Esophagus muscularis mucosa (tissue), 4 donors: ENCODE measurements around the gene ZNF219. TPM values are rescaled to one million over a fixed set of nuclear protein-coding genes. Genes with fewer than 3 reads are reported as not detected.

ENCODE experiments used
- DNase-seq: peaks from one replicate; pipeline ENCODE4 v3.0.0-alpha.2; 2017; ENCODE audit errors: extremely low spot score
- H3K27ac ChIP-seq, 4 donors: fragments of 200-600 bp; sonication (generic); replicated peaks in 1 of 4; 1 replicate in 3 of 4; 2 replicates in 1 of 4; pipeline ENCODE4 v1.5.1; 2016 to 2019; ENCODE audit warnings: mild to moderate bottlenecking in 1 of 4
- H3K27me3 ChIP-seq, 4 donors: fragments of 200-600 bp; sonication (generic); one replicate each; pipeline versions ENCODE4 v1.5.1 to v1.6.0; 2016 to 2019
- H3K36me3 ChIP-seq, 4 donors: fragments of 200-600 bp; sonication (generic); one replicate each; pipeline ENCODE4 v1.5.1; 2016 to 2019
- H3K4me1 ChIP-seq, 4 donors: fragments of 200-600 bp; sonication (generic); one replicate each; pipeline ENCODE4 v1.5.1; 2016 to 2019
- H3K4me3 ChIP-seq, 4 donors: fragments of 200-600 bp; sonication (generic); 1 replicate in 2 of 4; 2 replicates in 2 of 4; pipeline ENCODE4 v1.5.1; 2016 to 2019; ENCODE audit warnings: mild to moderate bottlenecking in 4 of 4, moderate library complexity in 1 of 4
- H3K9me3 ChIP-seq, 4 donors: fragments of 200-600 bp; sonication (generic); 1 replicate in 3 of 4; 2 replicates in 1 of 4; pipeline ENCODE4 v1.5.1; 2016 to 2019
- EP300 ChIP-seq: sonication (generic); formaldehyde crosslinking; IDR thresholded peaks from one replicate; pipeline ENCODE4 v1.6.1; 2017; ENCODE audit warnings: antibody characterized with exemption
- POLR2A ChIP-seq: fragments of 450-650 bp; IDR thresholded peaks from one replicate; pipeline ENCODE4 v1.6.1; 2017; ENCODE audit warnings: antibody characterized with exemption, moderate library complexity, mild to moderate bottlenecking, low read depth
- POLR2AphosphoS5 ChIP-seq, 2 donors: sonication (generic); formaldehyde crosslinking; IDR thresholded peaks; one replicate each; pipeline ENCODE4 v1.6.1; 2017; ENCODE audit warnings: antibody characterized with exemption in 2 of 2
- WGBS: methylation state at CpG from one replicate; pipeline ENCODE4 v1.1.5; 2018; 5-methylcytosine and 5-hydroxymethylcytosine counted together
- intact Hi-C: fragments of 100-400 bp; cut with DNase I; formaldehyde crosslinking; loops from one replicate; pipeline ENCODE4 v1.15.1; 2023
- total RNA-seq, 4 donors: library from RNA; depleted of rRNA; stranded (reverse); fragments of >200 nt; gene quantifications; one replicate each; pipeline versions ENCODE4 v1.1.0 to v1.2.1, GENCODE V29; 2016
- TF ChIP-seq, protein P1 (sequence below), 3 experiments: fragments of 200-600 bp in 2 of 3; fragments of 450-650 bp in 1 of 3; sonication (generic) in 2 of 3; IDR thresholded peaks; one replicate each; pipeline ENCODE4 v1.5.1; 2017 to 2019; ENCODE audit warnings: antibody characterized with exemption in 3 of 3, mild to moderate bottlenecking in 2 of 3, moderate library complexity in 1 of 3

Gene ZNF219
- total RNA-seq, 4 donors from 2014 or later: 64.4 to 116 (median 94.3) TPM

- no peak for DNase-seq
- Histone ChIP-seq H3K27ac (peak overlapping the region; percentile 97 to 98 (median 97)), H3K4me1 (peaks cover 27 to 72% (median 64%) of the 10 kb centered on the region in 4 donors), H3K9me3 (no peaks in the 10 kb centered on the region), H3K4me3 (peak overlapping the region; percentile 76 to 89 (median 82)), H3K27me3 (no peaks in the 10 kb centered on the region), H3K36me3 (peaks cover 6 to 13% (median 12%) of the 10 kb centered on the region in 4 donors)
- WGBS: 62% methylated on average over 10 of the region's 10 CpGs
- TF ChIP-seq, protein P1, sequence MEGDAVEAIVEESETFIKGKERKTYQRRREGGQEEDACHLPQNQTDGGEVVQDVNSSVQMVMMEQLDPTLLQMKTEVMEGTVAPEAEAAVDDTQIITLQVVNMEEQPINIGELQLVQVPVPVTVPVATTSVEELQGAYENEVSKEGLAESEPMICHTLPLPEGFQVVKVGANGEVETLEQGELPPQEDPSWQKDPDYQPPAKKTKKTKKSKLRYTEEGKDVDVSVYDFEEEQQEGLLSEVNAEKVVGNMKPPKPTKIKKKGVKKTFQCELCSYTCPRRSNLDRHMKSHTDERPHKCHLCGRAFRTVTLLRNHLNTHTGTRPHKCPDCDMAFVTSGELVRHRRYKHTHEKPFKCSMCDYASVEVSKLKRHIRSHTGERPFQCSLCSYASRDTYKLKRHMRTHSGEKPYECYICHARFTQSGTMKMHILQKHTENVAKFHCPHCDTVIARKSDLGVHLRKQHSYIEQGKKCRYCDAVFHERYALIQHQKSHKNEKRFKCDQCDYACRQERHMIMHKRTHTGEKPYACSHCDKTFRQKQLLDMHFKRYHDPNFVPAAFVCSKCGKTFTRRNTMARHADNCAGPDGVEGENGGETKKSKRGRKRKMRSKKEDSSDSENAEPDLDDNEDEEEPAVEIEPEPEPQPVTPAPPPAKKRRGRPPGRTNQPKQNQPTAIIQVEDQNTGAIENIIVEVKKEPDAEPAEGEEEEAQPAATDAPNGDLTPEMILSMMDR (IDR thresholded peaks at IDR 0.05): no peak
- no peak for TF ChIP-seq POLR2A
- no peak for TF ChIP-seq POLR2AphosphoS5 (IDR thresholded peaks at IDR 0.05)
- TF ChIP-seq EP300: no peak
- intact Hi-C loops: loop anchor here (10.0 kb wide), 1 partner anchor 168 kb away; the partner anchor contains the start of gene HNRNPC
Measured at GRCh38 chr14:21096978-21097635, 1.3 kb downstream of the ZNF219 start.

DNA sequence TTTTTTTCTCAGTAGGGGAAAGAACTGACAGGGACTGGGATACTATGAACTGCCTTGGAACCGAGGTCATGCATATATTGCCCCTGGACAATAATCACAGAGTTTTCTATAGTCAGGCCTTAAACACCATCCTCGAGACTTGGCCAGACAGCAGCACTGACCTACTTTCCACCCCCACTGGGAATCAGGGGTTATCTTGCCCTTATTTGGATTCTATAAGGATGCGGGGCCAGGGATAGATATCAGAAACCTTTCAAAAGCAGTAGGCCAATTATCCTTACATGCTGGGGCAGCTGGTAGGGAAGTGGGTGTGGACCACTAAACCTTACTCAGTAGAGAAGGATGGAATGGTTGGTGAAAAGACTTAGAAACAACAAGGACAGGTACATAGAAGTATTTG lies 2.0 kb downstream of the ZNF219 start:
- Histone ChIP-seq H3K9me3 (no peaks in the 10 kb centered on the region), H3K36me3 (peaks cover 12 to 20% (median 19%) of the 10 kb centered on the region in 4 donors), H3K27me3 (no peaks in the 10 kb centered on the region), H3K27ac (peak overlapping the region; percentile 97 to 98 (median 97)), H3K4me1 (peaks cover 27 to 79% (median 68%) of the 10 kb centered on the region in 4 donors), H3K4me3 (no peak overlapping the region)
- no peak for DNase-seq
- intact Hi-C loops: loop anchor here (10.0 kb wide), 1 partner anchor 168 kb away; the partner anchor contains the start of gene HNRNPC
- TF ChIP-seq POLR2AphosphoS5 (IDR thresholded peaks at IDR 0.05) (no peak), EP300 (no peak), POLR2A (no peak)
- TF ChIP-seq, protein P1 (IDR thresholded peaks at IDR 0.05): no peak
- 60% methylated on average over 3 of the region's 3 CpGs for WGBS

DNA sequence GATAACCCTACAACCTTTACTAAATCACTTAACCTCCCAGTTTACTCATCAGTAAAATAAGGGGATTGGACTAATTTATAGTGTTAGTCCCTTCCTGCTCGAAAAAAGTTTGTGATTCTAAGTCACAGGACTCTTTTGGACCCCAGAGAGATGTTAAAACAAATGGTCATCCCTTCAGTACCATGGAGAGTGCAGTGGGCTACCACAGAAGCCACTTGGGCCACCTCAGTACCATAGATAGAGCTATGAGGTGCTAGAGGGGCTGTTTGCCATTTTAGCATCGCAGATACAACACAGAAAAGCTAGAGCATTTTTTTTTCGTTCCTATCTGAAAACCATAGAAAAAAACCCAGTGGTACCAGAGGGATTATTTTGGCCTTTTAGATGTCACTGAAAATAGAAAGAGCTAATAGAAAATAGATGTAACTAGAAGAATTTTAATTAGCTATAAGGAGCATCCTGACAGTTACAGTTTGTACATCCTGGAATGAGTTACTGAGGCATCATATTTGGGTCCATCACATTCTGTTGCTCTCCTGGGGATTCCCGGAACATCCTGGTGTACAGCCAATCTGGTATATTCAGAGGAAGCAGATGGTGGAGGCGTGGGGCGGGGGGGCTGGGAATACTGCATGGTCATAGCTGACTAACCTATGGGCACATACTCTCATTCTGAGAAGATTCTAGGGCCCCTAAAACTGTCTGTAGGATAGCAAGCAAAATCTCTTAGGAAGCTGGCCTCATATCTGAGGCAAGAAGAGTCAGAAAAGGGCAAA lies 2.8 kb downstream of the ZNF219 start:
- WGBS: 44% methylated on average over 6 of the region's 6 CpGs
- Histone ChIP-seq H3K4me1 (peaks cover 27 to 79% (median 69%) of the 10 kb centered on the region in 4 donors), H3K27me3 (no peaks in the 10 kb centered on the region), H3K4me3 (no peak overlapping the region), H3K27ac (peak overlapping the region; percentile 97 to 98 (median 97)), H3K9me3 (no peaks in the 10 kb centered on the region), H3K36me3 (peaks cover 19 to 28% (median 27%) of the 10 kb centered on the region in 4 donors)
- intact Hi-C loops: loop anchor here (10.0 kb wide), 1 partner anchor 169 kb away; the partner anchor contains the start of gene HNRNPC
- TF ChIP-seq, protein P1 (IDR thresholded peaks at IDR 0.05): no peak
- TF ChIP-seq POLR2A (no peak), EP300 (no peak), POLR2AphosphoS5 (IDR thresholded peaks at IDR 0.05) (no peak)
- DNase-seq: no peak

DNA sequence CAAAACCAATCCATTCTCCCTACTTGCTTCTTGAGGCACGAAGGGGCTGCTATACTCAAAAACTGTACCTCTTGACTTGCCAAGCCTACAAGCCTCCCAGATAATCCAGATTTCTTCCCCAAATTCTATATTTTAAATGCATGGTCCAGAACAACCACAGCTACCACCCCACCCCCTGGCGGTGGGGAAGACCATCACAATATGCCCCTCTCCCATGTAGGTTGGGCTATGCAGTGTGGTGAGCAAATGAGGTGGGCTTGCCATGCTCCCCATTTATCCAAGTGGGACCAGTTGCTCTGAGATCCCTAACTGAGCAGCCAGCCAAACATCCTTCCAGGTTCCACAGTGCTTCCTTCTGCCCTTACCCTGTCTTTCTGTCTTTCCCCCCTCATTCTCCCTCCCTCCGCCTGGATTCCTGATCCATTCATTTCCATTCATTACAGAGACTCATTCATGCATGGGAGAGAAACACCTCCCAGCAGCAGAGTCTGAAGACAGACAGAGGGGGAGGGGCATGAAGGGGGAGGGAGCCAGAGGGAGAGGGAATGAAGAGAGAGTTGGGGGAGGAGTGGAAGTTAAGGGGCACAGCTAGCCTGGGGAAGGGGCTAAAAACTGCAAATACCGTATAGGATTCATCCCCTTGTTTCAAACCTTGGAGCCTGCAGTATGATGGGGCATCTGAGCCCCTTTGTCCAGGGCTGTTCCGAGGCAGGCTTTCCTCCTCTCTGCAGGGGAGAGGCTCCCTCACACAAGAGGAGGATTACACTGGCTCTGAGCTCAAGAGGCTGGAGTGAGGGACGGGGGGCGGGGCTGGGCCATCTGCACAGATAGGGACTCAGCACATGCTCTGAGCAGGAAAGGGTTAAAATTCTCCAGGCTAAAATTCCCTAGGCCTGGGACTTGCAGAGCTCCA lies 4.4 kb downstream of the ZNF219 start:
- Histone ChIP-seq H3K36me3 (peaks cover 29 to 43% (median 37%) of the 10 kb centered on the region in 4 donors), H3K4me1 (peaks cover 18 to 72% (median 62%) of the 10 kb centered on the region in 4 donors), H3K4me3 (no peak overlapping the region), H3K27me3 (no peaks in the 10 kb centered on the region), H3K9me3 (no peaks in the 10 kb centered on the region), H3K27ac (peak overlapping the region in 2 of 4 donors; percentile 97 to 98)
- 53% methylated on average over 7 of the region's 7 CpGs for WGBS
- no peak for DNase-seq
- TF ChIP-seq POLR2A: no peak
- TF ChIP-seq POLR2AphosphoS5 (IDR thresholded peaks at IDR 0.05): no peak
- TF ChIP-seq EP300: no peak
- TF ChIP-seq, protein P1 (IDR thresholded peaks at IDR 0.05): no peak
- intact Hi-C loops: loop anchor here (2.0 to 10.0 kb wide), 3 partner anchors 23 to 171 kb away; partner anchors contain the start of genes ARHGEF40 and HNRNPC
